Stimulated activated CD4-positive, alpha-beta T cell treated with anti-CD3 and anti-CD28 coated beads, TNF-alpha, amount 100 ng/mL, for 4 hours (primary cell): ENCODE data around the gene SHISA2.
"Not testable (repeated sequence)": the region's sequence is repeated elsewhere in the genome, so short reads cannot be mapped to it uniquely, and the experiment has no call there.

ENCODE experiments used
- DNase-seq, 3 experiments: peaks; one replicate each; pipeline ENCODE4 v3.0.0-alpha.2; 2020; ENCODE audit warnings: low read depth in 3 of 3

SHISA2 gene

DNA sequence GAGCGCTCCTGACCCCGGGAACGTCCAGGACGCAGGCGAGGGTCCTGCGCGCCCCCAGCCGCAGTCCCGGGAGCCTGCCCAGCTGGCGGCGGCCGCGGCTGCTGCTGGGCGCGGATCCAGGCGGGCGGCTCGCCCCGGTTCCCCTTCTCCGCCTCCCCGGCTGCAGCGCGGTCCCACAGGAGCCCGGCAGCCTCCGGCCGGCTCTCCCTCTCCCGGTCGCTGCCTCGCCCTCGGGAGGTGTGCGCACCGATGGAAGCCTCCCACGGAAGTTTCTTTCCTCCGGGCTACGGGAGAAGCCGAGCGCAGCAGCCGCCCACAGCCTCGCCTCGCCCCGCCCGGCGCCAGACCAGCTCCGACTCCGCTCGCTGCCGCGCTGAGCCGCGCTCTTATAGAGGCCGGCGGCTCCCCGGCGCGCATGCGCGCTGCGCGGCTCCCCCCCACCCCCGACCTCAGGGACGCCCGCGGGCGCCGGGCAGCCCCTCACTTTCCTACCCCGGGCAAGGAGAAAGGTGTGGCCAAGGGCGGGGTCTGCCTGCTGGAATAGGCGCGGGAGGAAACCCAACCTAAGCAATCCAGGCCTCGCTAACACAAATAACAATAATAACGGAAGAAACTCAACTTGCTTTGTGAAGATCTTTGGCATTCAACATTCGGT lies at the start of gene SHISA2:
Gene SHISA2 (minus strand): TSS at position 360 of the 655 bp plus-strand sequence. CDS start 1,041 bp downstream, outside the sequence.
- DNase-seq: peak in 2 of 3 experiments; percentile 10

DNA sequence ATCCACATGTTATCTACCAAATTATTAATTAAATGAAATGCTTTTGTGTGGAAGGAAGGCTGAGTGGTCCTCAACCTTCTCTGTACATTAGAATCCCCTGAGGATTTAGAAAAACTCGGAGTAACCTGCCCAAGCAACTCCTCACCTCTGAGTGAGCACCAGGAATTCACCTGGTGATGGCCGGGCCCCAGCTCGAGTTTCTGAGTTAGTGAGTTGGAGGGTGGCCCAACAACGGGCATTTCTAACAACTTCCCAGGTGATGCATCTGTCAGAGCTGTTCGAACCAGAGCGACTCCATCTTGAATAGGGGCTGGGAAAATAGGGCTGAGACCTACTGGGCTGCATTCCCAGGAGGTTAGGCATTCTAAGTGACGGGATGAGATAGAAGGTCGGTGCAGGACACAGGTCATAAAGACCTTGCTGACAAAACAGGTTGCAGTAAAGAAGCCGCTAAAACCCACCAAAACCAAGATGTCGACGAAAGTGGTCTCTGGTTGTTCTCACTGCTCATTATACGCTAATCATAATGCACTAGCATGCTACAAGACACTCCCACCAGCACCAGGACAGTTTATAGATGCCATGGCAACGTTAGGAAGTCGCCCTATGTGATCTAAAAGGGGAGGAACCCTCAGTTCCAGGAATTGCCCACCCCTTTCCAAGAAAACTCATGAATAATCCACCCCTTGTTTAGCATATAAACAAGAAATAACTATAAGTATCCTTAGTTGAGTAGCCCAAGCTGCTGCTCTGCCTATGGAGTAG lies 44.2 kb upstream of the SHISA2 start:
- DNase-seq: no peak

- no peak for DNase-seq
These were observed 43.5 kb upstream of the SHISA2 start for GRCh38 chr13:26095338-26095737.

GRCh38 chr13:26076821-26077220 lies 25.0 kb upstream of the SHISA2 start:
- DNase-seq: not testable (repeated sequence)

DNA sequence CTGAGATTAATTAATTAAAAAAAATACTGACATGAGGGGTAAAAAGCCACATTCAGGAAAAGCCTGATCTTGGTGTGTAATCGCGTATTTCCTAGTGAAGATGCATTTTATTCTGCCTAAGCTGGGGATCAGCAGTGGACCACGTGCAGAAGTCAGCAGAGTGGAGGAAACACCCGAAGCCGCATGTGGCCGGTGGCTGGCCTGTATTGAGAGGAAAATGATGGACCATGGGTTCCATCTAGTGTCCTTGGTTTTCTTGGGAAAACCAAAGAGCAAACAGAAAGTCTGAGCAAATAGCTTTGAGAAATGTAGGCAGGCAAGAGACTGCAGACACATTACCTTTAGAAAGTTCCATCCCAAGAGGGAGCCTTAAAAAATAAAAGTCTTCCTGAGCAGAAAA lies 23.7 kb upstream of the SHISA2 start:
- no peak for DNase-seq

- DNase-seq: no peak
These were observed 22.9 kb upstream of the SHISA2 start for GRCh38 chr13:26074706-26075105.

GRCh38 chr13:26072335-26072734 lies 20.5 kb upstream of the SHISA2 start:
- DNase-seq: not testable (repeated sequence)

DNA sequence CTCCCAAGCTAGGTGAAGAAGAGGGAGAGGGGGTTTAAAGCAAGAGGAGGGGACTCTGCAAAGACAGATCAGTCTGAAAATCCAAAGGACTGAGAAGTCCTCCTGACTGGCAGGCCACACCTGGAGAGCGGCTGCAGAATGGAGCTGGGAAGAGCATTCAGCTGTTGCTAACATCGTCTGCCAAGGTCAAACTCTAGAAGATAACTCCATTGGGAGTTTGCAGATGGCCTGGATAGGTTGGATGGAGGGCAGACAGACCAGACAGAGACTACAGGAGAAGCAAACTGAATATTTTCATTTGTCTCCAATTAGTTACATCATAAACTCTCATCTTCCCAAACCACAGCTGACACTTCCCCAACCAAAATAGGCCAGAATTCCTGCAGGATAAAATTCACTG lies 19.9 kb upstream of the SHISA2 start:
- no peak for DNase-seq

- not testable (repeated sequence) for DNase-seq
These were observed 17.8 kb upstream of the SHISA2 start for GRCh38 chr13:26069642-26070041.

DNA sequence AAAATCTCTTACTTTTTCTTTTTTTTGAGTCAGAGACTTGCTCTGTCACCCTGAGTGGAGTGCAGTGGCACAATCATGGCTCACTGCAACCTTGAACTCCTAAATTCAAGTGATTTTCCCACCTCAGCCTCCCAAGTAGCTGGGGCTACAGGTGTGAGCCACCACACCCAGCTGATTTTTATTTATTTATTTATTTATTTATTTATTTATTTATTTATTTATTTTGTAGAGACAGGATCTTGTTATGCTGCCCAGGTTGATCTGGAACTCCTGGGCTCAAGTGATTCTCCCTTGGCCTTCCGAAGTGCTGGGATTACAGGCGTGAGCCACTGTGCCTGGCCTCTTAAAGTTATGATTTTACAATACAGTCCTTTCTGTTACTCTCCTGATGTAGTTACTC lies 16.6 kb upstream of the SHISA2 start:
- not testable (repeated sequence) for DNase-seq

- DNase-seq: no peak
These were observed 15.8 kb upstream of the SHISA2 start for GRCh38 chr13:26067601-26068000.

DNA sequence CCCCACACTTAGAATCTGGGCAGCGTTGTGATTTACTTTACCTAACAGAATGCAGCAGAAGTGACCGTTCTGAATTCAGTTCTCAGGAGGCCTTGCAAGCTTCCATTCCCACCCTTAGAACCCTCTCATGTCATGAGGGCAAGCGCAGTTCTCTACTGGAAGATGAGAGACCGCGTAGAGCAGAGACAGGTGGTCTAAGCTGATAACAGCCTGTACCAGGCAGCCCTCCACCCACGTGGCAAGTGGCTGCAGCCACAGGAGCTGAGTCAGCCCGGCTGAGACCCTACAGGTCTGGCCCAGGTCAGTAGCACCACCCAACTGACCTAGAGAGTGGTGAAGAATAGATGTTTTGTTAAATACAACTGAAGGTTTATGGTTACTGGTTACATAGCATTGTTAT lies 14.7 kb upstream of the SHISA2 start:
- not testable (repeated sequence) for DNase-seq

GRCh38 chr13:26062853-26063444 lies 11.1 kb upstream of the SHISA2 start:
- DNase-seq: no peak

DNA sequence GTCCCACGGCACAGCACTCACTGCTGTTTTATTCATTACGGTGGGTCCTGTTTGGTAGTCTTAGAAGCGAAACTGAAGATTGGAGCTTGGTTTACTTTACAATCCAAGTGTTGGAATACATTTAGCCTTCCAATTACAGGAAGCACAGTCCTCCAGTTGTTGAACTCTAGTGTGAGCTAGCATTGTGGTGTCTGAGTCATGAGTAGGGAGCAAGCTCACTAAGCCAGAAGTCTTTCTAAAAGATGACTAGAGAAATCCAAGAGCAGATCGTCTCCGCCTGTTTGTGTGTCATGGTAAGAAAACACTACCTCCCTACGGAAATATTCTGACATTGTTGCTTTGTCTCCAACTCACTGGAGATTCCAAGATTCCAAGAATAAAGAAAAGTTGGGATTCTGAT lies 10.1 kb upstream of the SHISA2 start:
- DNase-seq: no peak

- no peak for DNase-seq
These were observed 9.4 kb upstream of the SHISA2 start for GRCh38 chr13:26061256-26061655.

GRCh38 chr13:26060357-26060756 lies 8.5 kb upstream of the SHISA2 start:
- DNase-seq: no peak

DNA sequence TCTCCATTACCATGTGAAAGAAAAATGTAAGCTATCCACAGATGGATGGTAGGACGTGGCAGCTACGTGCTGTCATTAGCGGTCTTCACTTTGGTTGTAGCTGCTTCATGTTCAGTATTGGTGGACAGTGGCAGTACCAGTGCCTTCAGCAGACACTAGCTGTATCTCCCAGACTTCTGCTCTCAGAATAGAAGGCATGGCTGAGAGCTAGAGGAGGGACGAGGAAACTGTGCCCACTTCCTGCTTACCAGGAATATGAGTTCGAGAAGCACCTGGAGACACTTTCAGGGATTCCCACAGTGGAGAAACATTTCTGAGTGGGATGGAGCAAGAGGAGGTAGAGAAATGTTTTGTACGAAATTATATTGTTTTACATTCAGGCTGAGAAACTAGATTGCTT lies 6.9 kb upstream of the SHISA2 start:
- DNase-seq: no peak

DNA sequence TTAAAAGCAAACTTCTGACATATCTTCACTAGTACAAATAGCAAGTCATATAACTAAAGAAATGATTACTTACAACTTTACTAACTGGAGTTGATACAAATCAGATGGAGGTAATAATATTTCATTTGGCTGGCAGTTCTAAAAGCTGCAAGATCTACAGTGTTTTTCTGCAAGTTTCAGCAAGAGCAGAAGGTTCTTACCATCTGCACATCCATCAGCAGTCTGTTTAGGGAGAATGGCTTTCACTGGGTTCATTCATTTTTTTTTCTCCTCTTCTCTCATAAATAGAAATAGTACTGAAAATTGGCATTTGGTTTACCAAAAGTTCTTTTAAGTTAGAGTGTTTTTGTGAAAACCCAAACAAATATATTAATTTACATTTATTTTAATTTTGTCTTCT lies 3.1 kb upstream of the SHISA2 start:
- DNase-seq: no peak

DNA sequence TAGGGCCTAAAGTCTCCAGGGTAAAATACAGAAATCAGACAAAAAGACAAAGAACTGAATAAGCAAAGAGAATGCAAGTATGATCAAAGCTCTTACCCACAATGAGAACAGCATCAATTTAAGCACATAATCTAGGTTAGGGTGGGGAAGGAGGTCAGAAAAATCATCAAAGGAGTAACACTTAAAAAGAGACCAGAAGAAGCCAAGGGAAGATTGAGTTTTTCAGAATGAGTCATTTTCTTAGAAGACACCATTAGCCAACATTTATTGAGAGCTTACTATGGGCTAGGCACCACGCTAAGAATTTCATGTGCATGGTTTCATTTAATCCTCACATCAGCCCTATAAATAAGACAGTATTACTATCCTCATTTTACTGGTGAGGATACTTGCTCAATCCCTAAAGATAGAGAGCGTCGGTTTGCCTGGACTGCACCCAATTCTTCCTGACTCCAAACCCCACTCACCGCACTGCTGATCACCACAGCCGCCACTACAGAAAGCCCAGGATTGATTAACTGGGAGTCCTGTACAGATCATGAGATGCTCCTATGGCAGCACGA lies 1.7 kb upstream of the SHISA2 start:
- no peak for DNase-seq

- DNase-seq: no peak
These were observed 521 bp upstream of the SHISA2 start for GRCh38 chr13:26052337-26052736.

- no peak for DNase-seq
These were observed 572 bp downstream of the SHISA2 start for GRCh38 chr13:26051231-26051656.

- DNase-seq: peak in 1 of 3 experiments; percentile 9
These were observed 1.1 kb downstream of the SHISA2 start for GRCh38 chr13:26050568-26051230.
